ENCODE results near the gene SYNJ2. TPM values are rescaled to one million over a fixed set of nuclear protein-coding genes. Genes with fewer than 3 reads are reported as not detected.

SYNJ2 gene
- polyA plus RNA-seq, 1 donor from 2014 or later: 13.7 TPM

- no peaks in the 10 kb centered on the region for H3K27me3 Mint-ChIP-seq
- H3K36me3 Mint-ChIP-seq: peaks cover 7% of the 10 kb centered on the region
- no peak overlapping the region for H3K27ac Mint-ChIP-seq
- peak overlapping the region in 2 of 4 donors; percentile 9 to 81 for H3K4me3 Mint-ChIP-seq
- peaks cover 0 to 5% (median 3%) of the 10 kb centered on the region in 3 donors for H3K9me3 Mint-ChIP-seq
- H3K4me1 Mint-ChIP-seq: peaks cover 16 to 32% (median 19%) of the 10 kb centered on the region in 3 donors
Measured at GRCh38 chr6:158006331-158006730, 24.7 kb downstream of the SYNJ2 start.

- Mint-ChIP-seq H3K4me1 (peaks cover 22 to 35% (median 26%) of the 10 kb centered on the region in 3 donors), H3K4me3 (no peak overlapping the region), H3K36me3 (peaks cover 3% of the 10 kb centered on the region), H3K27ac (no peak overlapping the region), H3K9me3 (peaks cover 0 to 3% (median 2%) of the 10 kb centered on the region in 3 donors), H3K27me3 (no peaks in the 10 kb centered on the region)
Measured at GRCh38 chr6:158006821-158007570, 25.3 kb downstream of the SYNJ2 start.

GRCh38 chr6:158008864-158009113 is 27.1 kb downstream of the SYNJ2 start:
- H3K4me1 Mint-ChIP-seq: peaks cover 25 to 42% (median 40%) of the 10 kb centered on the region in 3 donors
- no peak overlapping the region for H3K27ac Mint-ChIP-seq
- H3K36me3 Mint-ChIP-seq: peaks cover 1% of the 10 kb centered on the region
- H3K27me3 Mint-ChIP-seq: no peaks in the 10 kb centered on the region
- H3K9me3 Mint-ChIP-seq: no peaks in the 10 kb centered on the region
- no peak overlapping the region for H3K4me3 Mint-ChIP-seq

- Mint-ChIP-seq H3K9me3 (no peaks in the 10 kb centered on the region), H3K36me3 (peaks cover 1% of the 10 kb centered on the region), H3K27me3 (no peaks in the 10 kb centered on the region), H3K27ac (no peak overlapping the region), H3K4me3 (peak overlapping the region in 2 of 4 donors; percentile 16 to 48), H3K4me1 (peaks cover 25 to 46% (median 45%) of the 10 kb centered on the region in 3 donors)
Measured at GRCh38 chr6:158009114-158009891, 27.6 kb downstream of the SYNJ2 start.

GRCh38 chr6:158009935-158010585 is 28.4 kb downstream of the SYNJ2 start:
- no peaks in the 10 kb centered on the region for H3K9me3 Mint-ChIP-seq
- H3K27ac Mint-ChIP-seq: no peak overlapping the region
- H3K36me3 Mint-ChIP-seq: peaks cover 1% of the 10 kb centered on the region
- H3K27me3 Mint-ChIP-seq: no peaks in the 10 kb centered on the region
- H3K4me1 Mint-ChIP-seq: peaks cover 31 to 51% (median 48%) of the 10 kb centered on the region in 3 donors
- no peak overlapping the region for H3K4me3 Mint-ChIP-seq

- Mint-ChIP-seq H3K4me1 (peaks cover 32 to 51% (median 49%) of the 10 kb centered on the region in 3 donors), H3K4me3 (peak overlapping the region in 1 of 4 donors; percentile 87), H3K27me3 (no peaks in the 10 kb centered on the region), H3K9me3 (no peaks in the 10 kb centered on the region), H3K27ac (no peak overlapping the region), H3K36me3 (peaks cover 1% of the 10 kb centered on the region)
Measured at GRCh38 chr6:158010591-158011477, 29.2 kb downstream of the SYNJ2 start.

GRCh38 chr6:158011478-158011920 is 29.8 kb downstream of the SYNJ2 start:
- Mint-ChIP-seq H3K27me3 (no peaks in the 10 kb centered on the region), H3K27ac (peak overlapping the region in 1 of 3 donors; percentile 15), H3K9me3 (no peaks in the 10 kb centered on the region), H3K4me1 (peaks cover 32 to 49% (median 48%) of the 10 kb centered on the region in 3 donors), H3K36me3 (peaks cover 1% of the 10 kb centered on the region), H3K4me3 (peak overlapping the region in 2 of 4 donors; percentile 40 to 63)

GRCh38 chr6:158011980-158012566 is 30.4 kb downstream of the SYNJ2 start:
- no peaks in the 10 kb centered on the region for H3K9me3 Mint-ChIP-seq
- no peaks in the 10 kb centered on the region for H3K27me3 Mint-ChIP-seq
- H3K4me1 Mint-ChIP-seq: peaks cover 32 to 49% (median 48%) of the 10 kb centered on the region in 3 donors
- H3K4me3 Mint-ChIP-seq: peak overlapping the region in 2 of 4 donors; percentile 40 to 63
- H3K36me3 Mint-ChIP-seq: peaks cover 1% of the 10 kb centered on the region
- peak overlapping the region in 1 of 3 donors; percentile 15 for H3K27ac Mint-ChIP-seq

- peaks cover 29 to 46% (median 41%) of the 10 kb centered on the region in 3 donors for H3K4me1 Mint-ChIP-seq
- no peak overlapping the region for H3K4me3 Mint-ChIP-seq
- peak overlapping the region in 1 of 3 donors; percentile 20 for H3K27ac Mint-ChIP-seq
- peaks cover 1% of the 10 kb centered on the region for H3K36me3 Mint-ChIP-seq
- H3K27me3 Mint-ChIP-seq: no peaks in the 10 kb centered on the region
- H3K9me3 Mint-ChIP-seq: no peaks in the 10 kb centered on the region
Measured at GRCh38 chr6:158013904-158014504, 32.3 kb downstream of the SYNJ2 start.

- H3K9me3 Mint-ChIP-seq: no peaks in the 10 kb centered on the region
- H3K27ac Mint-ChIP-seq: no peak overlapping the region
- peaks cover 1% of the 10 kb centered on the region for H3K36me3 Mint-ChIP-seq
- peaks cover 27 to 41% (median 35%) of the 10 kb centered on the region in 3 donors for H3K4me1 Mint-ChIP-seq
- H3K4me3 Mint-ChIP-seq: no peak overlapping the region
- H3K27me3 Mint-ChIP-seq: no peaks in the 10 kb centered on the region
Measured at GRCh38 chr6:158014505-158015187, 33.0 kb downstream of the SYNJ2 start.

GRCh38 chr6:158015188-158015506 is 33.5 kb downstream of the SYNJ2 start:
- no peaks in the 10 kb centered on the region for H3K9me3 Mint-ChIP-seq
- H3K27me3 Mint-ChIP-seq: no peaks in the 10 kb centered on the region
- H3K4me1 Mint-ChIP-seq: peaks cover 27 to 39% (median 34%) of the 10 kb centered on the region in 3 donors
- no peak overlapping the region for H3K27ac Mint-ChIP-seq
- H3K4me3 Mint-ChIP-seq: peak overlapping the region in 1 of 4 donors; percentile 56
- H3K36me3 Mint-ChIP-seq: peaks cover 3% of the 10 kb centered on the region

- Mint-ChIP-seq H3K4me3 (no peak overlapping the region), H3K4me1 (peaks cover 17 to 31% (median 24%) of the 10 kb centered on the region in 3 donors), H3K36me3 (peaks cover 1% of the 10 kb centered on the region), H3K9me3 (no peaks in the 10 kb centered on the region), H3K27me3 (no peaks in the 10 kb centered on the region), H3K27ac (no peak overlapping the region)
Measured at GRCh38 chr6:158016571-158017383, 35.1 kb downstream of the SYNJ2 start.

- Mint-ChIP-seq H3K27me3 (no peaks in the 10 kb centered on the region), H3K9me3 (no peaks in the 10 kb centered on the region), H3K36me3 (peaks cover 1% of the 10 kb centered on the region), H3K4me3 (no peak overlapping the region), H3K4me1 (peaks cover 10 to 22% (median 17%) of the 10 kb centered on the region in 3 donors), H3K27ac (no peak overlapping the region)
Measured at GRCh38 chr6:158017621-158018040, 36.0 kb downstream of the SYNJ2 start.

All from IgD-negative memory B cell (primary cell).